NCI-H510A (cell line): ENCODE measurements around the gene MARS2.
"Not testable (repeated sequence)": the region's sequence is repeated elsewhere in the genome, so short reads cannot be mapped to it uniquely, and the experiment has no call there.

Experiments used
- DNase-seq: peaks from one replicate; lab custom pipeline; 2025; lab: John Stamatoyannopoulos, UW

Gene MARS2

GRCh38 chr2:197706839-197707207 is 1.7 kb downstream of the MARS2 start:
- no peak for DNase-seq

GRCh38 chr2:197707316-197708213 is 2.4 kb downstream of the MARS2 start:
- no peak for DNase-seq

DNA sequence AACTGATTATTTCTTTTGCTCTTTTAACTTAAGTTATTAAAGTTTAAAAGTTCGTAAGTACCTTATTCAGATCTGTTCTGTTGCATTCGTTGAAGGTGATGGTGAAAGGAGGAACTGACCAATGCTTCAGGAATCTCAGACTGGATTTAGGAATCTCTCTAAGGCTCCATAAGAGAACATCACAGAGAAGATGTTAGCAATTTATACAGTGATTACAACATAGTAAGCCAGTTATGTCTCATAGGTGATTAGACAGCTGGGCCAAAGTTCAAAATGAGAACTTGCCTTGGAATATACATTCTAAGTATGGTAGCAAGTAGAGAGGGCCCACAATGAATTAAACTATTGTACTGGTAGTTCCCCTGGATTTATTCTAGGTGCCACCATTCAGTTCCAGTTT is 3.2 kb downstream of the MARS2 start:
- DNase-seq: no peak

DNA sequence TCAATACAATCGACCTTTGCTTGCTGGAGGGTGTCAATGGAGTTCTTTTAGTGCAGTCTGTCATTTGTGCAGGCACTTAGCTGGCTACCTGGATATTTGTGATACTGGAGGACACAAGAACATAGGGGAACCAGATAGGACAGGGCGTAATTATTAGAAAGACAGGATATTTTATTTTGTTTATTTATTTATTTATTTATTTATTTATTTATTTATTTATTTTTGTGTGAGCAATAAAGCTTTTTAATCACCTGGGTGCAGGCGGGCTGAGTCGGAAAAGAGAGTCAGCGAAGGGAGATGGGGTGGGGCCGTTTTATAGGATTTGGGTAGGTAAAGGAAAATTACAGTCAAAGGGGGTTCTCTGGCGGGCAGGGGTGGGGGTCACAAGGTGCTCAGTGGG is 4.0 kb downstream of the MARS2 start:
- not testable (repeated sequence) for DNase-seq

DNA sequence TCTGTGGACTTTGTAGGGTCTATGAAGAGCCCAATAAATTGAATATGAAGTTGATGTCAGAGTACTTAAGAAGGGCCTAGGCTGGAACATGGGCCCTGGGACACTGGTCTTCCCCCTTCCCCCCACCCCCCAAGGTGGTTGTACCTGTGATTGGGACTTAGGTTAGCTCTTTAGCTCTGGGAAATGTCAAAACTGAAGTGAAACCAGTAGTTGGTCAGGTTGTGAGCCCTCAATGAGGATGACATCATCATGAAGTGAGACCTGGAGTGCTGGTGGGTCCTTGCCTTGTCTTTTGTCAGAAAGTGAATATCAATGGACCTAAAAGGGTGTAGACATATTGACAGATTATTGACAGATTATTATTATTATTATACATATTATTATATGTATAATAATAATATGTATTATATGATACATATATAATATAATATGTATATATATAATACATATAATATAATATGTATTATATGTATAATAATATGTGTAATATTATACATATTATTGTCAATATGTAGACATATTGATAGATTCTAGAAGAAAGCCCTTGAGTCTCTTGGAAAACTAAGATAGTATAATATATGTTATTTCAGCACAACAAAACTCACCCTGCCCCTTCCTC is 5.4 kb downstream of the MARS2 start:
- DNase-seq: no peak

DNA sequence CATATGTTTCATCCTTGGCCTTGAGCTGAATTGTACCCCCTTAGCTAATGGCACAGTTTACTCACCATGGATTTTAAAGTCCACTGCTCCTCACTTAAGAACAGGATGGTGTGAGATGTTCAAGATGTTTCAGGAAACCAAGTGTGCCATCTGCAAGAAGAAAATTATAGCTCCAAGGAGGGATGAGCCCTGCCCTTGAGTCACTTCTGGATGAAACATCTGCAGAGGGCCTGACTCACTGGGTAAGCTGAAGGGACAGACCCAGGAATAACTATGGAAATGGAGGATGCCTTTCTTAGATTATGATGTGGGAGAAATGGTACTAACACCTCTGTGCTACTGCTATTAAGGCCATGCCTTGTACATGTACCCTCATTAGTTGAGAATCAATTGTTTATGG is 6.4 kb downstream of the MARS2 start:
- no peak for DNase-seq

DNA sequence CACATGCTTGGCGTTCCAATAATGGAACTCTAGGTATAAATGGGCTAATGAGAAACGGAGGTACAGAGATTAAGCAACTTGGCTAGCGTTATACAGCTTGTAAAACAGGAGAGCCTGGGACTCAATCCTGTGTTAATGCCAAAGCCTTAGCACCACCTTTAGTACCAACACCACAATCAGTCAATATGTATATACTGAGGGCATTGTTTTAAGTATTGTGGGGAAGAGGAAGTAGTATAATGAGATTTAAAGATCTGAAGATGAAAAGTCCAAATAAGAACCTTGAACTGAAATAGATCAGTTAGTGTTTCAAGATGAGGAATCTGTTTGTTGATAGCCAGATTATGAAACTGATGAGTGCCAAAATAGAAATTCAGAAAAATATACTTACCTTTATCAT is 8.1 kb downstream of the MARS2 start:
- DNase-seq: no peak

DNA sequence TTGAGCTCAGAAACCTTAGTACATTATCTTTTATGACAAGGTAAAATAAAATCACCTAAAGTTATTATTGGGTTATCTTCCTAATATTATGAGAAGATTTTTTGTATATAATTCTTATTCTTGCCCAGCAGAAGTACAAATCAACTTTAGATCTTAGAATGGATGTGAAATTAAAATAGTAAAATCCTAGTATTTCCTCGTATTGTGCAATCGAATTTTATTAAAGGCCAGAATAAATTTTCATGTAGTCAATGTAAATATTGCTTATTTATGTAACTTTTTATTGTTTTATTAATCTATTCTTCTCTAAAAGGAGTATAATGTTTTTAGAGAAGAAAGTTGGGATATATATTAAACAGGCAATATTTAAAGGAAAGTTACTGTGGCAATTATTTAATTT is 12.7 kb downstream of the MARS2 start:
- DNase-seq: no peak

DNA sequence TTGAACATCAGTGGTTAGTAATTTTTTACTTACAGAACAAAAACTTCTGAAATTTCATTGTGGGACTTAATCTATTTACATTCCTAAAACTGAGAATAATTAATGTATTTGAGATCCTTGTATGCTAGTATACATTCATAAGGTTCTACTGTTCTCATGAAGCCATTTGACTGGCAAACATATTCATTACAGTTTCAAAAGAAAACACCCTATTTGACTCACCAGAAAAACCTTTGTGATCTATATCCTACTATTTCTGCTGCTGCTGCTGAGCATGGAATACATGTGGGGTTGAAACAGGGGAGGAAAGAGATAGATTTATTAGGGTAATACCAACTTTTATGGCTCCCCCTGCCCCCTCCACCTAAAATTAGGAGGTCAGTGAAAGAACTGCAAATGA is 21.8 kb downstream of the MARS2 start:
- no peak for DNase-seq

DNA sequence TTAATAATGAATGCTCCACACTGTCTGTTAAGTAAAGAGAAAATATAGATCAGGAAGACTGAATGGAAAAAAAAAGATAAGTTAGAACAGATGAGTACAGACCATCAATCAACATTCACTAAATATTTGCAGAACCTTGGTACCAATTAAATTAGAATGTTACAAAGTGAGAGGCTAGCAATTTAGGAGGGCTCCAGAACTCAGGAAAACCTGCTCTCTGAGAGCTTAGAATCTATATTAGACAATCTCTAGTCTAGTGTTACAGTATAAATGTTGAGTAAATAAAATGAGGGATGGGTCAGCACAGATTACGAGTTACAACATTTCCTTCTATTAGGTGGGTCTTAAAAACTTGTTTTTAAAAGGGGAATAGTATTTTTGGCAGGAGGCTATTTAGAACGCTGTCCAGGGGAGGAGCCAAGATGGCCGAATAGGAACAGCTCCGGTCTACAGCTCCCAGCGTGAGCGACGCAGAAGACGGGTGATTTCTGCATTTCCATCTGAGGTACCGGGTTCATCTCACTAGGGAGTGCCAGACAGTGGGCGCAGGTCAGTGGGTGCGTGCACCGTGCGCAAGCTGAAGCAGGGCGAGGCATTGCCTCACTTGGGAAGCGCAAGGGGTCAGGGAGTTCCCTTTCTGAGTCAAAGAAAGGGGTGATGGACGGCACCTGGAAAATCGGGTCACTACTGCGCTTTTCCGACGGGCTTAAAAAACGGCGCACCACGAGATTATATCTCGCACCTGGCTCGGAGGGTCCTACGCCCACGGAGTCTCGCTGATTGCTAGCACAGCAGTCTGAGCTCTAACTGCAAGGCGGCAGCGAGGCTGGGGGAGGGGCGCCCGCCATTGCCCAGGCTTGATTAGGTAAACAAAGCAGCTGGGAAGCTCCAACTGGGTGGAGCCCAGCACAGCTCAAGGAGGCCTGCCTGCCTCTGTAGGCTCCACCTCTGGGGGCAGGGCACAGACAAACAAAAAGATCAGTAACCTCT is 23.7 kb downstream of the MARS2 start:
- DNase-seq: not testable (repeated sequence)

DNA sequence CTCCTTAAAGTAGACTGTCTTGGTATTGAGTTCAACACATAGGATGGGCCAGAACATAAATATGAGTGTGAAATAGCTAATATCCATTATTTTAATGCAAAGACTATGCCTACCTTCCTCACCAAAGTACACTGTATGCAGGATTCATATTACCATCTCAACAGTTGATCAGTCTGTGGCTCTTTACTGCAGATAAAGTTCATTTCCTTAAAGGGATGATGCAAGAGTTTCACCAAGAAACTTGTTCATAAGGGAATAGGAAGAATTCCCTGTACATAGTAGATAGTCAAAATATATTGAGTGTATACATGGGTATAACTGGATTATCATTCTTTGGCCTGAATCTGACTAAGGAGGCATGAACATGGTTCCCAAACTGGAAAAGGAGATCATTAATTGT is 35.0 kb downstream of the MARS2 start:
- DNase-seq: no peak
